GM12874 (cell line): ENCODE data around the gene NACC2.

Source experiments
- CTCF ChIP-seq: IDR thresholded peaks from 2 replicates; pipeline ENCODE4 v1.5.1; 2011; ENCODE audit warnings: low read depth, mild to moderate bottlenecking, control low read depth, low read length, moderate library complexity; ENCODE audit not compliant: insufficient read depth

The NACC2 gene

GRCh38 chr9:135969064-135969683, 125.9 kb downstream of the NACC2 start:
- TF ChIP-seq CTCF, result no peak

GRCh38 chr9:135968601-135969000, 126.5 kb downstream of the NACC2 start:
- TF ChIP-seq CTCF, result no peak

- TF ChIP-seq CTCF, result no peak
Observed at GRCh38 chr9:135968083-135968476, 127.0 kb downstream of the NACC2 start.

GRCh38 chr9:135965124-135965756, 129.8 kb downstream of the NACC2 start:
- no peak for TF ChIP-seq CTCF

- TF ChIP-seq CTCF, result no peak
Observed at GRCh38 chr9:135963938-135964337, 131.2 kb downstream of the NACC2 start.

- no peak for TF ChIP-seq CTCF
Observed at GRCh38 chr9:135963338-135963737, 131.8 kb downstream of the NACC2 start.

- TF ChIP-seq CTCF, result no peak
Observed at GRCh38 chr9:135962696-135963307, 132.3 kb downstream of the NACC2 start.
